ENCODE measurements around the gene MBOAT7. TPM values are rescaled to one million over a fixed set of nuclear protein-coding genes. Genes with fewer than 3 reads are reported as not detected.

MBOAT7 gene
- total RNA-seq, 4 donors from 2014 or later, result 85.8 to 370 (median 245) TPM

GRCh38 chr19:54128441-54128725 lies 61.0 kb downstream of the MBOAT7 start:
- no peak for TF ChIP-seq CTCF (IDR thresholded peaks at IDR 0.05)
- no peak for TF ChIP-seq POLR2A (IDR thresholded peaks at IDR 0.05)
- peaks cover 0 to 75% (median 0%) of the 10 kb centered on the region in 3 donors for H3K36me3 ChIP-seq
- no peaks in the 10 kb centered on the region for H3K4me1 ChIP-seq
- no peak for DNase-seq
- no peak overlapping the region for H3K4me3 ChIP-seq
- H3K27ac ChIP-seq, result no peak overlapping the region
- H3K27me3 ChIP-seq, result no peaks in the 10 kb centered on the region
- H3K9me3 ChIP-seq, result no peaks in the 10 kb centered on the region

GRCh38 chr19:54127688-54128440 lies 61.5 kb downstream of the MBOAT7 start:
- no peak overlapping the region for H3K4me3 ChIP-seq
- DNase-seq, result no peak
- H3K27ac ChIP-seq, result no peak overlapping the region
- TF ChIP-seq CTCF (IDR thresholded peaks at IDR 0.05) (no peak), POLR2A (IDR thresholded peaks at IDR 0.05) (no peak)
- no peaks in the 10 kb centered on the region for H3K4me1 ChIP-seq
- H3K9me3 ChIP-seq, result no peaks in the 10 kb centered on the region
- H3K27me3 ChIP-seq, result no peaks in the 10 kb centered on the region
- peaks cover 0 to 80% (median 0%) of the 10 kb centered on the region in 3 donors for H3K36me3 ChIP-seq

GRCh38 chr19:54125713-54126112 lies 63.7 kb downstream of the MBOAT7 start:
- Histone ChIP-seq H3K36me3 (peaks cover 0 to 89% (median 0%) of the 10 kb centered on the region in 3 donors), H3K9me3 (no peaks in the 10 kb centered on the region), H3K4me1 (no peaks in the 10 kb centered on the region), H3K4me3 (no peak overlapping the region), H3K27ac (no peak overlapping the region), H3K27me3 (no peaks in the 10 kb centered on the region)
- DNase-seq, result no peak
- TF ChIP-seq CTCF (IDR thresholded peaks at IDR 0.05) (no peak), POLR2A (IDR thresholded peaks at IDR 0.05) (no peak)

- TF ChIP-seq CTCF (IDR thresholded peaks at IDR 0.05), result no peak
- no peak for TF ChIP-seq POLR2A (IDR thresholded peaks at IDR 0.05)
- no peak overlapping the region for H3K27ac ChIP-seq
- no peaks in the 10 kb centered on the region for H3K4me1 ChIP-seq
- peaks cover 0 to 97% (median 0%) of the 10 kb centered on the region in 3 donors for H3K36me3 ChIP-seq
- H3K4me3 ChIP-seq, result no peak overlapping the region
- H3K27me3 ChIP-seq, result no peaks in the 10 kb centered on the region
- no peaks in the 10 kb centered on the region for H3K9me3 ChIP-seq
- DNase-seq, result no peak
Observed at GRCh38 chr19:54124393-54124792, 65.0 kb downstream of the MBOAT7 start.

GRCh38 chr19:54123682-54124081 lies 65.7 kb downstream of the MBOAT7 start:
- TF ChIP-seq CTCF (IDR thresholded peaks at IDR 0.05), result no peak
- no peak for TF ChIP-seq POLR2A (IDR thresholded peaks at IDR 0.05)
- Histone ChIP-seq H3K27me3 (no peaks in the 10 kb centered on the region), H3K36me3 (peaks cover 0 to 97% (median 0%) of the 10 kb centered on the region in 3 donors), H3K4me3 (no peak overlapping the region), H3K9me3 (no peaks in the 10 kb centered on the region), H3K27ac (no peak overlapping the region), H3K4me1 (no peaks in the 10 kb centered on the region)
- no peak for DNase-seq

Other genes starting within 250 kb of the MBOAT7 start
- gene CACNG8, start 226.6 kb downstream of the MBOAT7 start, total RNA-seq, result not detected
- not detected for gene CACNG6, start 197.9 kb downstream of the MBOAT7 start, total RNA-seq
- gene VSTM1, start 125.7 kb downstream of the MBOAT7 start, total RNA-seq, result not detected
- not detected for gene TARM1, start 108.2 kb downstream of the MBOAT7 start, total RNA-seq
- gene OSCAR, start 88.8 kb downstream of the MBOAT7 start, total RNA-seq, result 1 to 10 TPM in 1 of 4 donors, under 1 TPM in 1, not detected in 2; 0.70 to 1.7 TPM
- gene NDUFA3, start 86.7 kb downstream of the MBOAT7 start, total RNA-seq, result 100 to 1,000 TPM in 1 of 4 donors, 10 to 100 TPM in 3; 40.6 to 156 (median 45.7) TPM
- gene TFPT, start 73.9 kb downstream of the MBOAT7 start, total RNA-seq, result 10 to 100 TPM in 2 of 4 donors, 1 to 10 TPM in 2; 9.3 to 15.7 (median 10.6) TPM
- gene PRPF31, start 73.8 kb downstream of the MBOAT7 start, total RNA-seq, result 10 to 100 TPM; 23.3 to 75.1 (median 41.4) TPM
- gene CNOT3, start 51.8 kb downstream of the MBOAT7 start, total RNA-seq, result 10 to 100 TPM; 26.1 to 99.9 (median 38.9) TPM
- gene LENG1, start 29.9 kb downstream of the MBOAT7 start, total RNA-seq, result 10 to 100 TPM in 2 of 4 donors, 1 to 10 TPM in 2; 2.9 to 28.9 (median 6.8) TPM
- gene TMC4, start 16.4 kb downstream of the MBOAT7 start, total RNA-seq, result 100 to 1,000 TPM in 3 of 4 donors, 10 to 100 TPM in 1; 38.0 to 281 (median 232) TPM
- gene TSEN34, start 1.7 kb upstream of the MBOAT7 start, total RNA-seq, result 10 to 100 TPM; 29.7 to 50.4 (median 42.2) TPM
- 1,000 to 10,000 TPM in 2 of 4 donors, 100 to 1,000 TPM in 2; 712 to 1,604 (median 941) TPM for gene RPS9, start 11.3 kb upstream of the MBOAT7 start, total RNA-seq
- 10 to 100 TPM in 1 of 4 donors, 1 to 10 TPM in 2, not detected in 1; 3.1 to 16.5 (median 5.6) TPM for gene LILRB3, start 33.4 kb upstream of the MBOAT7 start, total RNA-seq
- 1 to 10 TPM in 2 of 4 donors, not detected in 2; 1.1 to 1.5 TPM for gene LILRA6, start 53.2 kb upstream of the MBOAT7 start, total RNA-seq
- gene LILRB5, start 67.7 kb upstream of the MBOAT7 start, total RNA-seq, result 10 to 100 TPM in 2 of 4 donors, 1 to 10 TPM in 2; 6.1 to 17.6 (median 9.7) TPM
- gene LILRB2, start 91.5 kb upstream of the MBOAT7 start, total RNA-seq, result 10 to 100 TPM in 1 of 4 donors, 1 to 10 TPM in 1, under 1 TPM in 2; 0.53 to 11.6 (median 1.6) TPM
- 1 to 10 TPM in 2 of 4 donors, not detected in 2; 1.9 to 4.1 TPM for gene LILRA5, start 123.6 kb upstream of the MBOAT7 start, total RNA-seq
- gene LILRA4, start 149.6 kb upstream of the MBOAT7 start, total RNA-seq, result not detected
- 10 to 100 TPM in 2 of 4 donors, 1 to 10 TPM in 2; 2.6 to 51.2 (median 10.0) TPM for gene LAIR1, start 175.4 kb upstream of the MBOAT7 start, total RNA-seq
- gene TTYH1, start 225.9 kb upstream of the MBOAT7 start, total RNA-seq, result under 1 TPM in 1 of 4 donors, not detected in 3; 0.35 TPM

All from Peyer's patch (tissue), 4 donors.